Activated B cell treated with CpG ODN at 0.5 μM for 24 hours (primary cell): ENCODE results near the gene CARNS1. TPM values are rescaled to one million over a fixed set of nuclear protein-coding genes. Genes with fewer than 3 reads are reported as not detected.
"Not testable (repeated sequence)": the region's sequence is repeated elsewhere in the genome, so short reads cannot be mapped to it uniquely, and the experiment has no call there.

Experiments
- ATAC-seq: fragments of 200-7000 bp; cut with Tn5 transposase; one replicate; pipeline ENCODE4 v1.10.0; 2021; ENCODE audit warnings: low read depth, mild to moderate bottlenecking, moderate library complexity
- CTCF ChIA-PET: fragments of 350-600 bp; sonication (Branson Sonifier 250); formaldehyde crosslinking; loops from one replicate; lab custom pipeline; 2021; ENCODE audit warnings: antibody characterized with exemption; lab: Charles Lee
- POLR2A ChIA-PET: fragments of 350-600 bp; sonication (Branson Sonifier 250); formaldehyde crosslinking; loops from one replicate; lab custom pipeline; 2021; ENCODE audit warnings: antibody characterized with exemption; lab: Charles Lee
- DNase-seq: peaks from one replicate; pipeline ENCODE4 v3.0.0; 2022
- H3K27ac Mint-ChIP-seq: one replicate; pipeline ENCODE4 v1.8.0; 2020; ENCODE audit warnings: mixed read lengths
- H3K27me3 Mint-ChIP-seq: one replicate; pipeline ENCODE4 v1.8.0; 2021; ENCODE audit warnings: mixed read lengths
- H3K36me3 Mint-ChIP-seq: one replicate; pipeline ENCODE4 v1.8.0; 2021; ENCODE audit warnings: low read depth, mixed read lengths
- H3K4me1 Mint-ChIP-seq: one replicate; pipeline ENCODE4 v1.8.0; 2021; ENCODE audit warnings: mixed read lengths
- H3K4me3 Mint-ChIP-seq: one replicate; pipeline ENCODE4 v1.8.0; 2020; ENCODE audit warnings: mild to moderate bottlenecking, mixed read lengths
- H3K9me3 Mint-ChIP-seq: one replicate; pipeline ENCODE4 v1.8.0; 2020; ENCODE audit warnings: mixed read lengths
- CTCF ChIP-seq: fragments of 200-600 bp; IDR thresholded peaks from one replicate; pipeline ENCODE4 v1.8.0; 2022; ENCODE audit warnings: antibody characterized with exemption, mild to moderate bottlenecking
- intact Hi-C: fragments of 100-400 bp; cut with micrococcal nuclease; formaldehyde crosslinking; loops from one replicate; pipeline ENCODE4 v1.15.1; 2024
- total RNA-seq: library from RNA; stranded (reverse); gene quantifications from 2 replicates; pipeline ENCODE4 v1.2.3, GENCODE V29; 2022

CARNS1 gene
- total RNA-seq, 1 donor from 2014 or later = 6.3 TPM

DNA sequence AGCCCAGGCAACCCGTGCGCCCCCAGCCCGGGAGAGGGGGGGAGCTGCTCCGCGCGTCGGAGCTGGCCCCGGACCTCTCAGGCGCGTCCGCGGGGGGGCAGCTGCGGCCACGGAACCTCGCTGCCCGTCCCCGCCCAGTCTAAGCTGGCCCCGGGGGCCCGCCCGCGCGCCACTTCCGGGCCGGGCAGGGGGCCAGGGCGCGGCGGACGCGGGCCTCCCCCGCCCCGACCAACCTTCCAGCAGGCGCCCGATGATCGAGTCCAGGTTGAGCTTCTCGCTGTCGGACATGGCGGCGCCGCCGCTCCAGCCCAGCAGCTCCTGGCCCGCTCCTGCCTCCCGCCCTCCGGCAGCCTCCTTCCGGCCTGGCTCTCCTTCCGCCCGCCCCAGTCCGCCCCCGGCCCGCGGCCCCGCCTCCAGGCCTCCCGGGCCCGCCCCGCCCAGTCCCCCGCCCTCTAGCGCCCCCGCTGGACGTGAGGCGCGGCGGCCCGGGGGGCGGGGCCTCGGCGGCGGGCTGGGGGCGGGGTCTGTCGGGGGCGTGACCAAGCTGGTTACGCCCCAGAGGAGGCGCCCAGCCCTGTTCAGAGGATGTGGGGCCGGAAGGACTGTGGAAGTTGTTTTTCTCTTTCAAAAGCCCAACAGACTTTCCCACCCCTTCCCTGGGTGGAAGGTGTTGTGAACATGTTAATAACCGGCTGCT is 13.8 kb upstream of the CARNS1 start, which contains the start of gene PPP1CA:
Gene PPP1CA (minus strand): TSS at position 364 of the 697 bp plus-strand sequence. CDS start 76 bp downstream, at position 288.
- no peaks in the 10 kb centered on the region for H3K9me3 Mint-ChIP-seq
- H3K4me3 Mint-ChIP-seq = peak within 1 kb of the TSS; percentile 86
- peak within 1 kb of the TSS; percentile 91 for H3K27ac Mint-ChIP-seq
- H3K27me3 Mint-ChIP-seq = no peaks in the 10 kb centered on the region
- ChIA-PET POLR2A (interaction anchor here (0.7 to 17.5 kb wide), 39 partner anchors 10 to 1447 kb away, joined by 3 to 693 read pairs (median 7); partner anchors contain the start of genes AIP, ANKRD13D, CARNS1 and CDK2AP2), CTCF (interaction anchor here (0.7 to 5.7 kb wide), 24 partner anchors 10 to 106 kb away, joined by 3 to 53 read pairs (median 8); partner anchors contain the start of genes CARNS1, CDK2AP2, PITPNM1 and POLD4)
- DNase-seq = peak; percentile 96
- no peak for TF ChIP-seq CTCF
- peaks cover 77% of the 10 kb centered on the region for H3K4me1 Mint-ChIP-seq
- peaks cover 52% of the 10 kb centered on the region for H3K36me3 Mint-ChIP-seq
- intact Hi-C loops = loop anchor here (1.0 to 5.0 kb wide), 11 partner anchors 10 to 231 kb away; partner anchors contain the start of genes AIP, NDUFV1, POLD4 and PTPRCAP
- peak; percentile 72 for ATAC-seq

- DNase-seq, H3K9me3 Mint-ChIP-seq, ATAC-seq, H3K27me3 Mint-ChIP-seq: not testable (repeated sequence)
- peaks cover 52% of the 10 kb centered on the region for H3K36me3 Mint-ChIP-seq
- H3K4me3 Mint-ChIP-seq = peak overlapping the region; percentile 76
- intact Hi-C loops = loop anchor here (1.0 to 5.0 kb wide), 5 partner anchors 49 to 230 kb away; partner anchors contain the start of genes AIP, NDUFV1 and POLD4
- ChIA-PET POLR2A (interaction anchor here (0.7 to 17.5 kb wide), 31 partner anchors 11 to 1447 kb away, joined by 3 to 693 read pairs (median 11); partner anchors contain the start of genes AIP, ANKRD13D, CARNS1 and CDK2AP2), CTCF (interaction anchor here (0.7 to 5.7 kb wide), 22 partner anchors 10 to 104 kb away, joined by 3 to 53 read pairs (median 8); partner anchors contain the start of genes CARNS1, PITPNM1, POLD4 and PTPRCAP)
- H3K27ac Mint-ChIP-seq = peak overlapping the region; percentile 91
- peaks cover 79% of the 10 kb centered on the region for H3K4me1 Mint-ChIP-seq
Measured at GRCh38 chr11:67402192-67402839, 13.2 kb upstream of the CARNS1 start.

DNA sequence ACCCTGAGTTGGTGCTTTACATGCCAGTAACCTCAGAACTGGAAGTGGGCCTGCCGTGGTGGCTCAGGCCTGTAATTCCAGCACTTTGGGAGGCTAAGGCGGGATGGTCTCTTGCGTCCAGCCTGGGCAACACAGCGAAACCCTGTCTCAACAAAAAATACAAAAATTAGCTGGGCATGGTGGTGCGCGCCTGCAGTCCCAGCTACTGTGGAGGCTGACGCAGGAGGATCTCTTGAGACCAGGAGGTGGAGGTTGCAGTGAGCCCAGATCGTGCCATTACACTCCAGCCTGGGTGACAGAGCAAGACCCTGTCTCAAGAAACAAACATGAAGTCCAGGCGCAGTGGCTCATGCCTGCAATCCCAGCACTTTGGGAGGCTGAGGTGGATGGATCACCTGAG is 12.4 kb upstream of the CARNS1 start:
- not testable (repeated sequence) for DNase-seq, ATAC-seq, H3K27me3 Mint-ChIP-seq, H3K9me3 Mint-ChIP-seq
- Mint-ChIP-seq H3K4me1 (peaks cover 80% of the 10 kb centered on the region), H3K4me3 (peak overlapping the region; percentile 90), H3K27ac (peak overlapping the region; percentile 91), H3K36me3 (peaks cover 50% of the 10 kb centered on the region)
- intact Hi-C loops = loop anchor here (1.0 to 5.0 kb wide), 6 partner anchors 18 to 229 kb away; partner anchors contain the start of genes AIP and NDUFV1
- CTCF ChIA-PET = interaction anchor here (1.1 to 5.7 kb wide), 3 partner anchors 10 to 33 kb away, joined by 5 to 53 read pairs (median 9); no protein-coding TSS in a partner anchor
- POLR2A ChIA-PET = interaction anchor here (0.5 to 17.5 kb wide), 17 partner anchors 12 to 163 kb away, joined by 3 to 693 read pairs (median 16); partner anchors contain the start of genes AIP, ANKRD13D, CARNS1 and CDK2AP2

GRCh38 chr11:67404515-67405195 is 10.8 kb upstream of the CARNS1 start:
- H3K36me3 Mint-ChIP-seq = peaks cover 42% of the 10 kb centered on the region
- ChIA-PET POLR2A (interaction anchor here (0.7 to 17.5 kb wide), 14 partner anchors 12 to 209 kb away, joined by 3 to 693 read pairs (median 35); partner anchors contain the start of genes AIP, CARNS1, CLCF1 and CORO1B), CTCF (interaction anchor here (1.1 to 5.7 kb wide), 2 partner anchors 14 to 48 kb away, joined by 3 to 53 read pairs; no protein-coding TSS in a partner anchor)
- H3K9me3 Mint-ChIP-seq = no peaks in the 10 kb centered on the region
- TF ChIP-seq CTCF = no peak
- DNase-seq = no peak
- H3K4me3 Mint-ChIP-seq = peak overlapping the region; percentile 90
- H3K27ac Mint-ChIP-seq = peak overlapping the region; percentile 91
- no peaks in the 10 kb centered on the region for H3K27me3 Mint-ChIP-seq
- intact Hi-C loops = loop anchor here (5.0 kb wide), 3 partner anchors 183 to 228 kb away; partner anchors contain the start of gene NDUFV1
- H3K4me1 Mint-ChIP-seq = peaks cover 84% of the 10 kb centered on the region
- ATAC-seq = no peak

GRCh38 chr11:67405196-67405567 is 10.3 kb upstream of the CARNS1 start:
- Mint-ChIP-seq H3K27ac (peak overlapping the region; percentile 91), H3K4me3 (peak overlapping the region; percentile 90), H3K36me3 (peaks cover 43% of the 10 kb centered on the region), H3K9me3 (no peaks in the 10 kb centered on the region), H3K4me1 (peaks cover 85% of the 10 kb centered on the region), H3K27me3 (no peaks in the 10 kb centered on the region)
- DNase-seq = no peak
- POLR2A ChIA-PET = interaction anchor here (3.0 to 17.5 kb wide), 7 partner anchors 11 to 64 kb away, joined by 22 to 693 read pairs (median 100); partner anchors contain the start of genes CARNS1, CORO1B, POLD4 and PTPRCAP
- intact Hi-C loops = no loop called here
- TF ChIP-seq CTCF = no peak
- CTCF ChIA-PET = interaction anchor here (1.1 to 5.7 kb wide), 2 partner anchors 14 to 49 kb away, joined by 3 to 53 read pairs; no protein-coding TSS in a partner anchor
- ATAC-seq = no peak
